Activated B cell treated with CpG ODN at 0.5 μM for 24 hours (primary cell): Measurements from ENCODE around the gene DCP1A. TPM values are rescaled to one million over a fixed set of nuclear protein-coding genes. Genes with fewer than 3 reads are reported as not detected.

Source experiments
- ATAC-seq: fragments of 200-7000 bp; cut with Tn5 transposase; one replicate; pipeline ENCODE4 v1.10.0; 2021; ENCODE audit warnings: low read depth, mild to moderate bottlenecking, moderate library complexity
- CTCF ChIA-PET: fragments of 350-600 bp; sonication (Branson Sonifier 250); formaldehyde crosslinking; loops from one replicate; lab custom pipeline; 2021; ENCODE audit warnings: antibody characterized with exemption; lab: Charles Lee
- POLR2A ChIA-PET: fragments of 350-600 bp; sonication (Branson Sonifier 250); formaldehyde crosslinking; loops from one replicate; lab custom pipeline; 2021; ENCODE audit warnings: antibody characterized with exemption; lab: Charles Lee
- DNase-seq: peaks from one replicate; pipeline ENCODE4 v3.0.0; 2022
- H3K27ac Mint-ChIP-seq: one replicate; pipeline ENCODE4 v1.8.0; 2020; ENCODE audit warnings: mixed read lengths
- H3K27me3 Mint-ChIP-seq: one replicate; pipeline ENCODE4 v1.8.0; 2021; ENCODE audit warnings: mixed read lengths
- H3K36me3 Mint-ChIP-seq: one replicate; pipeline ENCODE4 v1.8.0; 2021; ENCODE audit warnings: low read depth, mixed read lengths
- H3K4me1 Mint-ChIP-seq: one replicate; pipeline ENCODE4 v1.8.0; 2021; ENCODE audit warnings: mixed read lengths
- H3K4me3 Mint-ChIP-seq: one replicate; pipeline ENCODE4 v1.8.0; 2020; ENCODE audit warnings: mild to moderate bottlenecking, mixed read lengths
- H3K9me3 Mint-ChIP-seq: one replicate; pipeline ENCODE4 v1.8.0; 2020; ENCODE audit warnings: mixed read lengths
- CTCF ChIP-seq: fragments of 200-600 bp; IDR thresholded peaks from one replicate; pipeline ENCODE4 v1.8.0; 2022; ENCODE audit warnings: antibody characterized with exemption, mild to moderate bottlenecking
- intact Hi-C: fragments of 100-400 bp; cut with micrococcal nuclease; formaldehyde crosslinking; loops from one replicate; pipeline ENCODE4 v1.15.1; 2024
- total RNA-seq: library from RNA; stranded (reverse); gene quantifications from 2 replicates; pipeline ENCODE4 v1.2.3, GENCODE V29; 2022

The DCP1A gene
- total RNA-seq: 35.1 and 39.3 TPM in 2 replicates

GRCh38 chr3:53347261-53348064 is at the start of gene DCP1A:
Gene DCP1A (minus strand): TSS chr3:53347543. CDS start chr3:53347517, 26 bp downstream.
- no peaks in the 10 kb centered on the region for H3K9me3 Mint-ChIP-seq
- no peaks in the 10 kb centered on the region for H3K27me3 Mint-ChIP-seq
- DNase-seq: peak; percentile 98
- H3K4me1 Mint-ChIP-seq: peaks cover 30% of the 10 kb centered on the region
- peak within 1 kb of the TSS; percentile 98 for H3K4me3 Mint-ChIP-seq
- ChIA-PET CTCF (interaction anchor here (1.2 kb wide), 1 partner anchor 151 kb away, joined by 3 read pairs; no protein-coding TSS in a partner anchor), POLR2A (interaction anchor here (0.8 to 1.8 kb wide), 7 partner anchors 27 to 576 kb away, joined by 3 to 15 read pairs (median 3); partner anchors contain the start of genes ACTR8, NEK4 and SELENOK)
- TF ChIP-seq CTCF: no peak
- ATAC-seq: peak; percentile 95
- H3K27ac Mint-ChIP-seq: peak within 1 kb of the TSS; percentile 95
- H3K36me3 Mint-ChIP-seq: peaks cover 30% of the 10 kb centered on the region
- intact Hi-C loops: loop anchor here (1.0 to 5.0 kb wide), 3 partner anchors 91 to 544 kb away; partner anchors contain the start of genes RFT1, SELENOK and TKT

- ATAC-seq (no peak), DNase-seq (no peak)
- Mint-ChIP-seq H3K36me3 (no peaks in the 10 kb centered on the region), H3K4me3 (no peak overlapping the region), H3K27me3 (peaks cover 14% of the 10 kb centered on the region), H3K27ac (no peak overlapping the region), H3K4me1 (no peaks in the 10 kb centered on the region), H3K9me3 (peaks cover 3% of the 10 kb centered on the region)
- no peak for TF ChIP-seq CTCF
- CTCF ChIA-PET: no interaction called here
- POLR2A ChIA-PET: no interaction called here
- intact Hi-C loops: no loop called here
Measured at GRCh38 chr3:53384465-53385423, 37.4 kb upstream of the DCP1A start.

GRCh38 chr3:53382106-53382505 is 34.8 kb upstream of the DCP1A start:
- POLR2A ChIA-PET: no interaction called here
- intact Hi-C loops: no loop called here
- CTCF ChIA-PET: no interaction called here
- TF ChIP-seq CTCF: no peak
- no peak overlapping the region for H3K27ac Mint-ChIP-seq
- H3K4me3 Mint-ChIP-seq: no peak overlapping the region
- H3K36me3 Mint-ChIP-seq: no peaks in the 10 kb centered on the region
- DNase-seq: no peak
- H3K4me1 Mint-ChIP-seq: no peaks in the 10 kb centered on the region
- no peak for ATAC-seq
- peaks cover 3% of the 10 kb centered on the region for H3K9me3 Mint-ChIP-seq
- peaks cover 11% of the 10 kb centered on the region for H3K27me3 Mint-ChIP-seq

DNA sequence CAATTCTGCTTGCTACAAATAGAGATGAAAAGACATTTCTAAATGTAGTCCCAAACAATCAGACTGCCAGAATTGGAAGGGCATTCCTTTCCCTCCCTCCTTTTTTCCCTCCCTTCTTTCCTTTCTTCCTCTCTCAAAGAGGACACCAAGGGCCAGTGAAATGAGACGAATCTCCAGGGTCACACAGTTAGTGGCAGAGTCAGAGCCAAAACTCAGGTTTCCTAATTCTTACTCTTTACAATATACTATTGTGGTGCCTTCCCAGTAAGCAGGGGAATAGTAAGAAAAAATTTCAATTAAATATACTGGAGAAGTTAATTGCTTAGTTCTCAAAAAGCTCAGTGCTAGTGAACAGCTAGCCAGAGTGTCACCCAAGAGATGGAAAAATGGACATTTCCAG is 33.0 kb upstream of the DCP1A start:
- CTCF ChIA-PET: no interaction called here
- H3K27ac Mint-ChIP-seq: no peak overlapping the region
- ATAC-seq: no peak
- no peak for TF ChIP-seq CTCF
- no peak overlapping the region for H3K4me3 Mint-ChIP-seq
- no peak for DNase-seq
- H3K4me1 Mint-ChIP-seq: no peaks in the 10 kb centered on the region
- peaks cover 3% of the 10 kb centered on the region for H3K9me3 Mint-ChIP-seq
- intact Hi-C loops: no loop called here
- POLR2A ChIA-PET: no interaction called here
- no peaks in the 10 kb centered on the region for H3K36me3 Mint-ChIP-seq
- peaks cover 11% of the 10 kb centered on the region for H3K27me3 Mint-ChIP-seq
